HG03095 (cell line): ENCODE results near the gene TTBK2.

Experiments
- ATAC-seq: cut with Tn5 transposase; IDR thresholded peaks from one replicate; pipeline ENCODE4 v1.9.1; 2021; ENCODE audit warnings: moderate library complexity; ENCODE audit not compliant: unreplicated experiment

TTBK2 gene

DNA sequence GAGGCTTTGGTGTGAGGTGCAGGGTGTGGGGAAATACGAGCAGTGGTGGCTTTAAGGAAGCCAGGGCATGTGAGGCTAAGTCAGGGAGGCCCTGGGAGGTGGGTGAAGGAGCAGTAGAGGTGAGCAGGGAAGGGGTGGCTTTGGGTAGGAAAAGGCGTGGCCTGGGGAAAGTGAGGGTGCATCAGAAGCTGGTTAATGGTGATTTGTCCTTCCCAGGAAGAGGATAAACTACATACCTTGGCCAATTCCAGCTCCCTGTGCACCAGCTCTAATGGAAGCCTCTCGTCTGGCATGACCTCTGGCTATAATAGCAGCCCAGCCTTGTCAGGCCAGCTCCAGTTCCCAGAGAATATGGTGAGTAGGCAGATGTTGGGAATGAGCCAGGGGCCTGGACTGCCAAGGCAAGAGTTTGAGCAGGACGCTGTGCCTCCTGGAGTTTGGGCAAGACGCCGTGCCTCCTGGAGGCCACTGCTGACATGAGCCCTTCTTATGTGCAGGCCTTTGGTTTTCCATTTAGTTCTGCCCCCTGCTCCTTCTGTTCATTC, 225.0 kb downstream of the TTBK2 start:
- no peak for ATAC-seq

DNA sequence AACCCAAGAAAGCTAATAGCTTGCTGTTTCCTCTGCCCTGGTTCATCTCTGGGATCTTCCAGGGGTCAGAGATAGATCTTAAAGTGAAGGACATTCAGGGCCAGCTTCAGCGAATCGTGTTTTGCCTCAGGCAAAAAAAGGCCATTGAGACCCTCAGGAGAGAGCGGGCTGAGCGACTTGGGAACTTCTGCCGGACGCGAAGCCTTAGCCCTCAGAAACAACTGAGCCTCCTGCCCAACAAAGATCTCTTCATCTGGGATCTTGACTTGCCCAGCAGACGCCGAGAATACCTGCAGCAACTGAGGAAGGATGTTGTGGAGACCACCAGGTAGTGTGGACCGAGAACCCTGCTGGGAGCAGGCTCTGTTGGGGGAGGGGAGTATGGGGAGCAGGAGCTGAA, 226.2 kb downstream of the TTBK2 start:
- ATAC-seq: no peak

DNA sequence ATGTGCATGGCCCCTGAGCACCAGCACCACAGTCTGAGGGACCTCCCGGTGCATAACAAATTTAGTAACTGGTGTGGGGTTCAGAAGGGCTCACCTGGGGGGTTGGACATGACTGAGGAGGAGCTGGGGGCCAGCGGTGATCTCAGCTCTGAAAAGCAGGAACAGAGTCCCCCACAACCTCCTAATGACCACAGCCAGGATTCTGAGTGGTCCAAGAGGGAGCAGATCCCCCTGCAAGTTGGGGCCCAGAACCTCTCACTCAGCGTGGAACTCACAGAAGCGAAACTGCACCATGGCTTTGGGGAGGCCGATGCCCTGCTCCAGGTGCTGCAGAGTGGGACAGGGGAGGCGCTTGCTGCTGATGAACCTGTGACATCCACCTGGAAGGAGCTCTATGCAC, 226.6 kb downstream of the TTBK2 start:
- ATAC-seq: no peak

DNA sequence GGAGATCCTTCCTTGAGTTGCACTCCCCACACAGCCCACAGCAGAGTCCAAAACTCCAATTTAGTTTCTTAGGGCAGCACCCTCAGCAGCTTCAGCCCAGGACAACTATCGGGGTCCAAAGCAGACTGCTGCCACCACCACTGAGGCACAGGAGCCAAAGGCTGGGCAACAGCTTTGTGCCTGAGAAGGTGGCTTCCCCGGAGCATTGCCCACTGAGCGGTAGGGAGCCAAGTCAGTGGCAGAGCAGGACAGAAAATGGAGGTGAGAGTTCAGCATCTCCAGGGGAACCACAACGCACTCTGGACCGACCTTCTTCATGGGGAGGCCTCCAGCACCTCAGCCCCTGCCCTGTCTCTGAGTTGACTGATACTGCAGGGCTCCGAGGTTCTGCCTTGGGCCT, 227.1 kb downstream of the TTBK2 start:
- ATAC-seq: no peak

DNA sequence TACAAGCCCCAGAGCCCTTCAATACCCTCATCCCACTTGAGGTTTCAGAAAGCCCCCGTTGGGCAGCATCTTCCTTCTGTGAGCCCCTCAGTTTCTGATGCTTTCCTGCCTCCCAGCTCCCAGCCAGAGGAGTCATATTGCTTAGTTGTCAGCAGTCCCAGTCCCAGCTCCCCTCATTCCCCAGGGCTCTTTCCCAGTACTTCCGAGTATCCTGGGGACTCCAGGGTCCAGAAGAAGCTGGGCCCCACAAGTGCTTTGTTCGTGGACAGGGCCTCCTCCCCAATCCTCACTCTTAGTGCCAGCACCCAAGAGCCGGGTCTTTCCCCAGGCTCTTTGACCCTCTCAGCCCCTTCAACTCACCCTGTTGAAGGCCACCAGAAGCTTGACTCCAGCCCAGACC, 227.6 kb downstream of the TTBK2 start:
- ATAC-seq: no peak

DNA sequence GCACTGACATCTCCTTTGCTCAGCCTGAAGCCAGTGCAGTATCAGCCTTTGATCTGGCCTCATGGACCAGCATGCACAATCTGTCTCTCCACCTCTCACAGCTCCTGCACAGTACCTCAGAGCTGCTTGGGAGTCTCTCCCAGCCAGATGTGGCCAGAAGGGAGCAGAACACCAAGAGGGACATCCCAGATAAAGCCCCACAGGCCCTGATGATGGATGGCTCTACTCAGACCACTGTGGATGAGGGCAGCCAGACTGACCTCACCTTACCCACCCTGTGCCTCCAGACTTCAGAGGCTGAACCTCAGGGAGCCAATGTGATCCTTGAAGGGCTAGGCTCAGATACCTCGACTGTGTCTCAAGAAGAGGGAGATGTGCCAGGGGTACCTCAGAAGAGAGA, 228.0 kb downstream of the TTBK2 start:
- ATAC-seq: no peak

DNA sequence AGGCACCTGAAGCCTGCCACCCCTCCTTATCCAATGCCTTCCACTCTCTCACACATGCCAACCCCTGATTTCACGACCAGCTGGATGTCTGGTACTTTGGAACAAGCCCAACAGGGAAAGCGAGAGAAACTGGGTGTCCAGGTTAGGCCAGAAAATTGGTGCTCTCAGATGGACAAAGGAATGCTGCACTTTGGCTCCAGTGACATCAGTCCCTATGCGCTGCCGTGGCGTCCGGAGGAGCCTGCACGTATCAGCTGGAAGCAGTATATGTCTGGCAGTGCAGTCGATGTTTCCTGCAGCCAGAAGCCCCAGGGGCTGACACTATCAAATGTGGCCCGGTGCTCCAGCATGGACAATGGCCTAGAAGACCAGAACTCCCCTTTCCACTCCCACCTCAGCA, 228.8 kb downstream of the TTBK2 start:
- no peak for ATAC-seq

DNA sequence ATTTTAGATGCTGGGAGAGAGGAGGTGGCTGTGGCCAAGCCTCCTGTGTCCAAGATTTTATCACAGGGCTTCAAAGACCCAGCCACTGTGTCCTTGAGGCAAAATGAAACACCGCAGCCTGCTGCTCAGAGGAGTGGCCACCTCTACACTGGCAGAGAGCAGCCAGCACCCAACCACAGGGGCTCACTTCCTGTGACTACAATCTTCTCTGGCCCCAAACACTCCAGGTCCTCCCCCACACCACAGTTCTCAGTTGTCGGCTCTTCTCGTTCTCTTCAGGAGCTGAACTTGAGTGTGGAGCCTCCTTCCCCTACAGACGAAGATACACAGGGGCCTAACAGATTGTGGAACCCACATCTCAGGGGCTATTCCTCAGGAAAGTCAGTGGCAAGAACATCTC, 229.3 kb downstream of the TTBK2 start:
- ATAC-seq: no peak
